B cell (primary cell): ENCODE results near the gene WDR7. TPM values are rescaled to one million over a fixed set of nuclear protein-coding genes. Genes with fewer than 3 reads are reported as not detected.

Experiments
- ATAC-seq: fragments of 200-7000 bp; cut with Tn5 transposase; one replicate; pipeline ENCODE4 v1.10.0; 2021; ENCODE audit warnings: low read depth, mild to moderate bottlenecking, moderate number of reproducible peaks, moderate library complexity
- CTCF ChIA-PET: fragments of 350-600 bp; sonication (Branson Sonifier 250); formaldehyde crosslinking; loops from one replicate; lab custom pipeline; 2021; ENCODE audit warnings: antibody characterized with exemption, inconsistent platforms; lab: Charles Lee
- POLR2A ChIA-PET: fragments of 350-600 bp; sonication (Branson Sonifier 250); formaldehyde crosslinking; loops from one replicate; lab custom pipeline; 2021; ENCODE audit warnings: antibody characterized with exemption; lab: Charles Lee
- DNase-seq: peaks from one replicate; pipeline ENCODE4 v3.0.0; 2013
- H2AFZ ChIP-seq: 2 replicates; pipeline ENCODE4 v1.6.1; 2012; ENCODE audit warnings: mild to moderate bottlenecking, low read depth, low read length; ENCODE audit not compliant: insufficient read depth, poor library complexity, severe bottlenecking
- H3K27ac ChIP-seq, 2 donors: 1 replicate in 1 of 2; 2 replicates in 1 of 2; pipeline ENCODE4 v1.5.1; 2012 to 2013; ENCODE audit warnings: low read length in 2 of 2, mild to moderate bottlenecking in 2 of 2, moderate library complexity in 1 of 2
- H3K27me3 ChIP-seq, 4 experiments: fragments of 200-600 bp in 1 of 4; sonication (generic) in 1 of 4; replicated peaks in 1 of 4; 1 replicate in 2 of 4; 2 replicates in 2 of 4; pipeline versions ENCODE4 v1.6.1 to v1.7.0; 2013 to 2016; ENCODE audit warnings: low read length in 3 of 4, mild to moderate bottlenecking in 2 of 4, mixed read lengths in 1 of 4, moderate library complexity in 1 of 4; ENCODE audit not compliant: insufficient read depth in 4 of 4, control insufficient read depth in 3 of 4; ENCODE audit errors: control extremely low read depth in 1 of 4
- H3K36me3 ChIP-seq, 2 experiments: replicated peaks in 1 of 2; 1 replicate in 1 of 2; 2 replicates in 1 of 2; pipeline versions ENCODE4 v1.6.1 to v1.7.1; 2013; ENCODE audit warnings: low read length in 1 of 2; ENCODE audit not compliant: insufficient read depth in 2 of 2, control insufficient read depth in 1 of 2; ENCODE audit errors: control extremely low read depth in 1 of 2, extremely low read depth in 1 of 2
- H3K4me1 ChIP-seq, 2 donors: fragments of 200-600 bp in 1 of 2; sonication (generic) in 1 of 2; 1 replicate in 1 of 2; 2 replicates in 1 of 2; pipeline versions ENCODE4 v1.5.1 to v1.6.1; 2013 to 2017; ENCODE audit warnings: low read length in 2 of 2; ENCODE audit not compliant: control insufficient read depth in 2 of 2, insufficient read depth in 2 of 2
- H3K4me2 ChIP-seq: replicated peaks from 2 replicates; pipeline ENCODE3; 2012; ENCODE audit warnings: mild to moderate bottlenecking, low read depth, low read length; ENCODE audit not compliant: poor library complexity, severe bottlenecking
- H3K4me3 ChIP-seq, 5 experiments: fragments of 200-600 bp in 1 of 5; sonication (generic) in 1 of 5; 1 replicate in 3 of 5; 2 replicates in 2 of 5; pipeline versions ENCODE4 v1.5.1 to v1.7.0; 2011 to 2016; ENCODE audit warnings: low read length in 4 of 5, mild to moderate bottlenecking in 4 of 5, low read depth in 2 of 5, control low read depth in 1 of 5, moderate library complexity in 1 of 5; ENCODE audit not compliant: insufficient read depth in 1 of 5; ENCODE audit errors: control extremely low read depth in 1 of 5, extremely low read depth in 1 of 5
- H3K79me2 ChIP-seq: fragments of 200-600 bp; sonication (generic); one replicate; pipeline ENCODE4 v1.6.0; 2016; ENCODE audit warnings: low read length; ENCODE audit not compliant: control insufficient read depth, insufficient read depth
- H3K9ac ChIP-seq: fragments of 200-600 bp; sonication (generic); 2 replicates; pipeline ENCODE4 v1.6.1; 2017; ENCODE audit warnings: mild to moderate bottlenecking, low read length, moderate library complexity
- H3K9me3 ChIP-seq, 3 donors: one replicate each; pipeline versions ENCODE4 v1.6.1 to v1.7.1; 2013; ENCODE audit warnings: low read length in 2 of 3; ENCODE audit not compliant: control insufficient read depth in 2 of 3, insufficient read depth in 1 of 3; ENCODE audit errors: control extremely low read depth in 1 of 3
- H4K20me1 ChIP-seq: 2 replicates; pipeline ENCODE4 v1.6.0; 2012; ENCODE audit warnings: mild to moderate bottlenecking, low read length; ENCODE audit not compliant: insufficient read depth, control insufficient read depth, poor library complexity, severe bottlenecking
- H3K27ac Mint-ChIP-seq: one replicate; pipeline ENCODE4 v1.8.0; 2021; ENCODE audit warnings: mixed read lengths
- H3K27me3 Mint-ChIP-seq: one replicate; pipeline ENCODE4 v1.8.0; 2021; ENCODE audit warnings: mixed read lengths
- H3K4me1 Mint-ChIP-seq: one replicate; pipeline ENCODE4 v1.8.0; 2021; ENCODE audit warnings: mixed read lengths
- H3K4me3 Mint-ChIP-seq: one replicate; pipeline ENCODE4 v1.8.0; 2021; ENCODE audit warnings: mixed read lengths
- H3K9me3 Mint-ChIP-seq: one replicate; pipeline ENCODE4 v1.8.0; 2022; ENCODE audit warnings: mixed read lengths; ENCODE audit not compliant: insufficient read depth
- EZH2 ChIP-seq: IDR thresholded peaks from 2 replicates; pipeline ENCODE4 v1.6.1; 2012; ENCODE audit warnings: borderline replicate concordance, low read depth, mild to moderate bottlenecking, moderate library complexity, low read length; ENCODE audit not compliant: insufficient read depth, poor library complexity, severe bottlenecking
- WGBS: methylation state at CpG from one replicate; pipeline ENCODE4 v1.1.5; 2013; ENCODE audit warnings: missing lambda C conversion rate; ENCODE audit not compliant: insufficient coverage; 5-methylcytosine and 5-hydroxymethylcytosine counted together
- intact Hi-C: fragments of 100-400 bp; cut with micrococcal nuclease; formaldehyde crosslinking; loops from one replicate; pipeline ENCODE4 v1.10.0; 2022
- polyA plus RNA-seq: library from polyadenylated mRNA; depleted of rRNA; stranded (reverse); fragments of >200 nt; gene quantifications from 2 replicates; pipeline ENCODE4 v1.2.3, GENCODE V29; 2012
- total RNA-seq, 2 donors: library from RNA; stranded (reverse); fragments of 120-200 nt in 1 of 2; gene quantifications; 1 replicate in 1 of 2; 2 replicates in 1 of 2; pipeline versions ENCODE4 v1.2.3 to v1.2.4, GENCODE V29; 2013 to 2022
- TF ChIP-seq, protein P1 (sequence below): fragments of 200-600 bp; IDR thresholded peaks from one replicate; pipeline ENCODE4 v1.8.0; 2022; ENCODE audit warnings: antibody characterized with exemption, mild to moderate bottlenecking

The WDR7 gene
- total and polyA plus RNA-seq, 2 donors (not counting 1 experiment from before 2014, with no cell fraction given): 5.5 to 45.0 TPM

GRCh38 chr18:56945171-56946083, 294.3 kb downstream of the WDR7 start:
- H4K20me1 ChIP-seq: no peaks in the 10 kb centered on the region
- ATAC-seq (no peak), DNase-seq (no peak)
- no peak overlapping the region for H3K27ac ChIP-seq
- POLR2A ChIA-PET: no interaction called here
- no peak overlapping the region for H2AFZ ChIP-seq
- H3K27ac Mint-ChIP-seq: no peak overlapping the region
- no peak overlapping the region for H3K4me3 ChIP-seq
- no peak overlapping the region for H3K4me3 Mint-ChIP-seq
- H3K27me3 ChIP-seq: no peaks in the 10 kb centered on the region
- intact Hi-C loops: no loop called here
- H3K9me3 ChIP-seq: no peaks in the 10 kb centered on the region
- no peaks in the 10 kb centered on the region for H3K4me1 ChIP-seq
- TF ChIP-seq, protein P1, sequence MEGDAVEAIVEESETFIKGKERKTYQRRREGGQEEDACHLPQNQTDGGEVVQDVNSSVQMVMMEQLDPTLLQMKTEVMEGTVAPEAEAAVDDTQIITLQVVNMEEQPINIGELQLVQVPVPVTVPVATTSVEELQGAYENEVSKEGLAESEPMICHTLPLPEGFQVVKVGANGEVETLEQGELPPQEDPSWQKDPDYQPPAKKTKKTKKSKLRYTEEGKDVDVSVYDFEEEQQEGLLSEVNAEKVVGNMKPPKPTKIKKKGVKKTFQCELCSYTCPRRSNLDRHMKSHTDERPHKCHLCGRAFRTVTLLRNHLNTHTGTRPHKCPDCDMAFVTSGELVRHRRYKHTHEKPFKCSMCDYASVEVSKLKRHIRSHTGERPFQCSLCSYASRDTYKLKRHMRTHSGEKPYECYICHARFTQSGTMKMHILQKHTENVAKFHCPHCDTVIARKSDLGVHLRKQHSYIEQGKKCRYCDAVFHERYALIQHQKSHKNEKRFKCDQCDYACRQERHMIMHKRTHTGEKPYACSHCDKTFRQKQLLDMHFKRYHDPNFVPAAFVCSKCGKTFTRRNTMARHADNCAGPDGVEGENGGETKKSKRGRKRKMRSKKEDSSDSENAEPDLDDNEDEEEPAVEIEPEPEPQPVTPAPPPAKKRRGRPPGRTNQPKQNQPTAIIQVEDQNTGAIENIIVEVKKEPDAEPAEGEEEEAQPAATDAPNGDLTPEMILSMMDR: no peak
- TF ChIP-seq EZH2: no peak
- no peak overlapping the region for H3K4me2 ChIP-seq
- no peak overlapping the region for H3K9ac ChIP-seq
- H3K36me3 ChIP-seq: peaks cover 0 to 3% of the 10 kb centered on the region in 2 experiments
- no peaks in the 10 kb centered on the region for H3K27me3 Mint-ChIP-seq
- no peaks in the 10 kb centered on the region for H3K9me3 Mint-ChIP-seq
- CTCF ChIA-PET: no interaction called here
- H3K4me1 Mint-ChIP-seq: no peaks in the 10 kb centered on the region
- no peaks in the 10 kb centered on the region for H3K79me2 ChIP-seq
- WGBS: no CpG with 5 or more reads among the region's 4 CpGs

DNA sequence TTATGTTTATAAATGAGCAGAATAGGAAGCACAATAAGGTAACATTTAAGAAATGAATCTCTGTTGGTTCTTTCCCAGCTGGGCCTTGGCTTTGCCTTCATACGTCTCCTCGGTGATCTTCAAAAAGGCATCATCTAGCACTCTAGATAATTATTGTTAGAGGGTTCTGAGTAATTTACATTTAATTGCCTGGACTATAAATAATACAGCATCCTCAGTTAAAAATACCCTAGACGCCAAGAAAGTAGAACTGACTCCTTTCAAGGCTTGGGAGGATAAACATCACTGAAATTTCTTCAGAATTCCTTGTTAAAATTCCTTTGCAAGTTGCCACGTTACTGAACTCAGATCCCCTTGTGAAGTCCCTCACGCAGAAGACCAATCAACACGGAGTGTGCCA, 296.1 kb downstream of the WDR7 start:
- Histone ChIP-seq H3K4me2 (no peak overlapping the region), H3K27me3 (no peaks in the 10 kb centered on the region), H3K4me1 (no peaks in the 10 kb centered on the region), H2AFZ (no peak overlapping the region), H3K36me3 (peaks cover 0 to 3% of the 10 kb centered on the region in 2 experiments), H3K79me2 (no peaks in the 10 kb centered on the region), H4K20me1 (no peaks in the 10 kb centered on the region), H3K9me3 (no peaks in the 10 kb centered on the region), H3K9ac (no peak overlapping the region), H3K4me3 (no peak overlapping the region), H3K27ac (no peak overlapping the region)
- WGBS: 95% methylated on average over 4 of the region's 6 CpGs
- TF ChIP-seq, protein P1: no peak
- TF ChIP-seq EZH2: no peak
- no peaks in the 10 kb centered on the region for H3K9me3 Mint-ChIP-seq
- H3K4me3 Mint-ChIP-seq: no peak overlapping the region
- ATAC-seq (no peak), DNase-seq (no peak)
- H3K4me1 Mint-ChIP-seq: no peaks in the 10 kb centered on the region
- CTCF ChIA-PET: no interaction called here
- no peak overlapping the region for H3K27ac Mint-ChIP-seq
- intact Hi-C loops: no loop called here
- POLR2A ChIA-PET: no interaction called here
- H3K27me3 Mint-ChIP-seq: no peaks in the 10 kb centered on the region
